NCI-H2081 treated with DMSO at 0.1 percent for 48 hours (cell line): Measurements from ENCODE around the gene OR11H6.
"Not testable (repeated sequence)": the region's sequence is repeated elsewhere in the genome, so short reads cannot be mapped to it uniquely, and the experiment has no call there.

Experiments
- DNase-seq: peaks from one replicate; lab custom pipeline; 2025; lab: John Stamatoyannopoulos, UW

The OR11H6 gene

DNA sequence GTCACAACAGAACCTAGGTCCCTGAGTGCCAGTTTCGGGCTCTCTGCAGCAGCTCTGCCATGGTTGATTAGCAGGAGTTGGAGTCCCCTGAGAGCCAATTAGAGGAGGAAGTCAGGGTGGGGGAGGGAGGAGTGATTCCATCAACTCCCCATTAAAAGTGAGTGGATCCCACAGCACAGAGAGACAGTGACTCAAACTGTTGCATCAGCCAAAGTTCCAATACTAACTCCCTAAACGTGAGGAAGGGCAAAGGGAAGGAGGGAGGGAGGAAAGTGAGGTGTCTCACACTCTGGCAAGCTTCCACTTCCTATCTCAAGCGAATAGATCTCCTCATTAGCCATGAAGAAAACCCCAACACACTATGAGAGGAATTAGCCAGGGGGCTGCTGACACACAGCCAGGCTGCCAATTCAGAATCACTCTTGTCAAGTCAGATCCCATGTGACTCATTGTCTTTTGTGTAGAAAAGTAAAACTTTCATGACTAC is 39.2 kb downstream of the OR11H6 start:
- no peak for DNase-seq

DNA sequence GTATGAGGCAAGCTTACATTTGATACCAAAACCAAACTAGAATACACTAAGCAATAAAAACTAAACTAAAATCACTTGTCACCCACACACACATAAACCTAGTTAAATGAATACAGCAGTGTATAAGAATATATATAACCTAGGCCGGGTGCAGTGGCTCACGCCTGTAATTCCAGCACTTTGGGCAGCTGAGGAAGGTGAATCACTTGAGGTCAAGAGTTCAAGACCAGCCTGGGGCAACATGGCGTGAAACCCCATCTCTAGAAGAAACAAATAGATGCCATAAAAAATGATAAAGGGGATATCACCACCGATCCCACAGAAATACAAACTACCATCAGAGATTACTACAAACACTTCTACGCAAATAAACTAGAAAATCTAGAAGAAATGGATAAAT is 40.9 kb downstream of the OR11H6 start:
- DNase-seq, result not testable (repeated sequence)

DNA sequence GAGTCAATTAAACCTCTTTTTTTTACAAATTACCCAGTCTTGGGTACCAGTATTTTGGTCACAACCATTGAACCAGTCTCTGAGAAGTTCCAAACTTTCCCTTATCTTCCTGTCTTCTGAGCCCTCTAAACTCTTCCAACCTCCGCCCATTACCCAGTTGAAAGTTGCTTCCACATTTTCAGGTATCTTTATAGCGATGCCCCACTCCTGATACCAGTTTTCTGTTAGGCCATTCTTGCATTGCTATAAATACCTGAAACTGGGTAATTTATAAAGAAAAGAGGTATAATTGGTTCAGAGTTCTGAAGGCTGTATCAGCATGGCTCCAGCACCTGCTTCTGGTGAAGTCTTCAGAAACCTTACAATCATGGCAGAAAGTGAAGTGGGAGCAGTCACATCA is 50.6 kb downstream of the OR11H6 start:
- no peak for DNase-seq
